ENCODE data around the gene SMYD4.

DNA sequence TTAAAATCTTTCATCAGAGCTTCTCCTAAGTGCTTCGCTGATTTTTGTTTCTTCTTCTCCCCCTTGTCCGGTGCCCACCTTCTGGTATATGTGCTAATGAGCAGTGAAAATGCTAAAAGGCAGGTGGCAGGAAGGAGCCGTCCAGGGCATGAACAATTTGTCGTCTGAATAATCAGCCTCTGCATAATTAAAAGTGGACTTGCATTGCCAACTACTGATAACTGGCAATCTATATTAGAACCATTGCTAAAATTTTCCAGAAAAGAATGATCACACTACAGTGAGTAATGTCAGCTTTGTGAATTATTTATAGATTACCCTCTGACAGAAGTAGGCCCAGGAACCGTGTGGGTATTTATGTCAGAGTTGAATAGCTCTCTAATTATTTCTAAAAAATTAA lies 39.8 kb downstream of the SMYD4 start:
- no peak for TF ChIP-seq EZH2 (IDR thresholded peaks at IDR 0.05; ENCODE audit: borderline replicate concordance, insufficient read depth, low read depth, low read length, poor library complexity, severe bottlenecking)
- TF ChIP-seq, protein P1, sequence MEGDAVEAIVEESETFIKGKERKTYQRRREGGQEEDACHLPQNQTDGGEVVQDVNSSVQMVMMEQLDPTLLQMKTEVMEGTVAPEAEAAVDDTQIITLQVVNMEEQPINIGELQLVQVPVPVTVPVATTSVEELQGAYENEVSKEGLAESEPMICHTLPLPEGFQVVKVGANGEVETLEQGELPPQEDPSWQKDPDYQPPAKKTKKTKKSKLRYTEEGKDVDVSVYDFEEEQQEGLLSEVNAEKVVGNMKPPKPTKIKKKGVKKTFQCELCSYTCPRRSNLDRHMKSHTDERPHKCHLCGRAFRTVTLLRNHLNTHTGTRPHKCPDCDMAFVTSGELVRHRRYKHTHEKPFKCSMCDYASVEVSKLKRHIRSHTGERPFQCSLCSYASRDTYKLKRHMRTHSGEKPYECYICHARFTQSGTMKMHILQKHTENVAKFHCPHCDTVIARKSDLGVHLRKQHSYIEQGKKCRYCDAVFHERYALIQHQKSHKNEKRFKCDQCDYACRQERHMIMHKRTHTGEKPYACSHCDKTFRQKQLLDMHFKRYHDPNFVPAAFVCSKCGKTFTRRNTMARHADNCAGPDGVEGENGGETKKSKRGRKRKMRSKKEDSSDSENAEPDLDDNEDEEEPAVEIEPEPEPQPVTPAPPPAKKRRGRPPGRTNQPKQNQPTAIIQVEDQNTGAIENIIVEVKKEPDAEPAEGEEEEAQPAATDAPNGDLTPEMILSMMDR (IDR thresholded peaks at IDR 0.05), result no peak

Data from B cell (primary cell).